HepG2 (cell line): ENCODE data around the gene SLC25A19. TPM values are rescaled to one million over a fixed set of nuclear protein-coding genes. Genes with fewer than 3 reads are reported as not detected.
A peak's percentile ranks its signal among the peaks of the same experiment; 100 is the strongest.

ENCODE experiments used
- CBFB ChIP-seq: sonication (generic); formaldehyde crosslinking; IDR thresholded peaks from 2 replicates; pipeline ENCODE4 v1.4.0; 2020; ENCODE audit warnings: missing genetic modification reagents
- DRAP1 ChIP-seq: IDR thresholded peaks from 2 replicates; pipeline ENCODE4 v1.6.1; 2016; ENCODE audit warnings: missing genetic modification reagents, missing compliant biosample characterization
- ERF ChIP-seq: IDR thresholded peaks from 2 replicates; pipeline ENCODE4 v1.6.1; 2018; ENCODE audit warnings: missing biosample characterization, missing genetic modification reagents
- ETV6 ChIP-seq: sonication (generic); formaldehyde crosslinking; conservative IDR thresholded peaks from 2 replicates; pipeline ENCODE4 v1.4.0; 2020; ENCODE audit warnings: missing genetic modification reagents
- HBP1 ChIP-seq: IDR thresholded peaks from 2 replicates; pipeline ENCODE4 v1.6.1; 2016; ENCODE audit warnings: low read depth, control low read depth
- HMG20A ChIP-seq: IDR thresholded peaks from 2 replicates; pipeline ENCODE4 v1.6.1; 2016; ENCODE audit warnings: borderline replicate concordance
- KMT2A ChIP-seq: sonication (generic); formaldehyde crosslinking; IDR thresholded peaks from 2 replicates; pipeline ENCODE4 v1.4.0; 2020; ENCODE audit warnings: missing genetic modification reagents
- MTA1 ChIP-seq: sonication (generic); formaldehyde crosslinking; IDR thresholded peaks from 2 replicates; pipeline ENCODE4 v1.4.0; 2020; ENCODE audit warnings: missing genetic modification reagents, mild to moderate bottlenecking, borderline replicate concordance
- NFE2L2 ChIP-seq: fragments of 150-350 bp; IDR thresholded peaks from 2 replicates; pipeline ENCODE4 v1.6.1; 2014; ENCODE audit warnings: low read length
- PITX1 ChIP-seq: sonication (generic); formaldehyde crosslinking; IDR thresholded peaks from 2 replicates; pipeline ENCODE4 v1.5.1; 2020; ENCODE audit warnings: mild to moderate bottlenecking, missing genetic modification reagents
- REPIN1 ChIP-seq: sonication (generic); formaldehyde crosslinking; IDR thresholded peaks from 2 replicates; pipeline ENCODE4 v1.8.0; 2022; ENCODE audit warnings: missing genetic modification reagents, low read depth, mild to moderate bottlenecking, borderline replicate concordance
- SAFB2 ChIP-seq: sonication (generic); formaldehyde crosslinking; IDR thresholded peaks from 2 replicates; pipeline ENCODE4 v1.5.1; 2020; ENCODE audit warnings: missing genetic modification reagents, low read depth, mild to moderate bottlenecking, borderline replicate concordance
- SP5 ChIP-seq: IDR thresholded peaks from 2 replicates; pipeline ENCODE4 v1.6.1; 2016; ENCODE audit warnings: low read depth, borderline replicate concordance
- THYN1 ChIP-seq: sonication (generic); formaldehyde crosslinking; IDR thresholded peaks from 2 replicates; pipeline ENCODE4 v1.8.1; 2023; ENCODE audit warnings: low read depth, mild to moderate bottlenecking, moderate library complexity, missing genetic modification reagents, borderline replicate concordance
- ZGPAT ChIP-seq: IDR thresholded peaks from 2 replicates; pipeline ENCODE4 v1.6.1; 2016; ENCODE audit warnings: mild to moderate bottlenecking
- ZNF121 ChIP-seq: sonication (generic); formaldehyde crosslinking; IDR thresholded peaks from 2 replicates; pipeline ENCODE4 v1.5.0; 2020; ENCODE audit warnings: mild to moderate bottlenecking, missing genetic modification reagents
- ZNF691 ChIP-seq: sonication (generic); formaldehyde crosslinking; IDR thresholded peaks from 2 replicates; pipeline ENCODE4 v1.4.0; 2020; ENCODE audit warnings: missing genetic modification reagents, low read depth, mild to moderate bottlenecking, borderline replicate concordance
- polyA plus RNA-seq, 8 experiments: library from polyadenylated mRNA; depleted of rRNA in 3 of 8; stranded (reverse) in 7 of 8; unstranded in 1 of 8; fragments of >200 nt; fragmentation: Illumina TruSeq in 4 of 8; extraction: Trizol in 4 of 8; gene quantifications; 2 replicates each; pipeline versions ENCODE4 v1.2.1 to v1.2.3, GENCODE V29; 2011 to 2016; ENCODE audit warnings: low read depth in 4 of 8, missing spikeins in 1 of 8, mixed read lengths in 1 of 8; ENCODE audit not compliant: insufficient read depth in 1 of 8
- total RNA-seq, 5 experiments: library from RNA; depleted of rRNA; stranded (reverse); fragments of >200 nt; fragmentation: Illumina TruSeq; extraction: Trizol; gene quantifications; 2 replicates each; pipeline ENCODE4 v1.2.3, GENCODE V29; 2016; ENCODE audit warnings: low read depth in 1 of 5
- TF ChIP-seq, protein P1 (sequence below), 2 experiments: sonication (generic) in 1 of 2; formaldehyde crosslinking in 1 of 2; IDR thresholded peaks; 2 replicates each; pipeline versions ENCODE4 v1.4.0 to v1.6.1; 2018 to 2020; ENCODE audit warnings: missing genetic modification reagents in 2 of 2, borderline replicate concordance in 1 of 2, low read depth in 1 of 2, mild to moderate bottlenecking in 1 of 2, missing biosample characterization in 1 of 2
- TF ChIP-seq, protein P2 (sequence below): sonication (generic); formaldehyde crosslinking; IDR thresholded peaks from 2 replicates; pipeline ENCODE4 v1.8.1; 2023; ENCODE audit warnings: mild to moderate bottlenecking, missing genetic modification reagents

SLC25A19 gene
- total and polyA plus RNA-seq, 2 of the 13 experiments (the other 11 are each of a cell fraction or from before 2014, with no cell fraction given) = 24.4 to 41.4 TPM

- TF ChIP-seq MTA1 (CRISPR knock-in tag) = peak; percentile 93
- no peak for TF ChIP-seq CBFB (CRISPR knock-in tag)
- TF ChIP-seq ZNF691 = peak; percentile 96
- 0 out of 2 replicates have a peak, but pooled peaks have one; percentile 35 for TF ChIP-seq HBP1 (CRISPR knock-in tag)
- peak; percentile 25; the same call in 1 of the 2 replicates for TF ChIP-seq DRAP1 (CRISPR knock-in tag)
- 0 out of 2 replicates have a peak, but pooled peaks have one; percentile 6 for TF ChIP-seq NFE2L2
- TF ChIP-seq, protein P1, sequence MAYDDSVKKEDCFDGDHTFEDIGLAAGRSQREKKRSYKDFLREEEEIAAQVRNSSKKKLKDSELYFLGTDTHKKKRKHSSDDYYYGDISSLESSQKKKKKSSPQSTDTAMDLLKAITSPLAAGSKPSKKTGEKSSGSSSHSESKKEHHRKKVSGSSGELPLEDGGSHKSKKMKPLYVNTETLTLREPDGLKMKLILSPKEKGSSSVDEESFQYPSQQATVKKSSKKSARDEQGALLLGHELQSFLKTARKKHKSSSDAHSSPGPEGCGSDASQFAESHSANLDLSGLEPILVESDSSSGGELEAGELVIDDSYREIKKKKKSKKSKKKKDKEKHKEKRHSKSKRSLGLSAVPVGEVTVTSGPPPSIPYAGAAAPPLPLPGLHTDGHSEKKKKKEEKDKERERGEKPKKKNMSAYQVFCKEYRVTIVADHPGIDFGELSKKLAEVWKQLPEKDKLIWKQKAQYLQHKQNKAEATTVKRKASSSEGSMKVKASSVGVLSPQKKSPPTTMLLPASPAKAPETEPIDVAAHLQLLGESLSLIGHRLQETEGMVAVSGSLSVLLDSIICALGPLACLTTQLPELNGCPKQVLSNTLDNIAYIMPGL (CRISPR knock-in tag; IDR thresholded peaks at IDR 0.05; ENCODE audit: borderline replicate concordance in 1 of 2, low read depth in 1 of 2) = peak; percentile 85 to 91; a peak in 3 of 4 replicates
- peak; percentile 86 for TF ChIP-seq ZGPAT (CRISPR knock-in tag)
- TF ChIP-seq ERF = peak; percentile 88
- no peak for TF ChIP-seq THYN1 (CRISPR knock-in tag)
- peak; percentile 69 for TF ChIP-seq SAFB2 (CRISPR knock-in tag)
- peak; percentile 17; the same call in 1 of the 2 replicates for TF ChIP-seq ZNF121 (CRISPR knock-in tag)
- peak; percentile 76; the same call in 1 of the 2 replicates for TF ChIP-seq PITX1 (CRISPR knock-in tag)
- TF ChIP-seq SP5 = peak; percentile 48; the same call in 1 of the 2 replicates
- peak; percentile 55; the same call in 1 of the 2 replicates for TF ChIP-seq KMT2A (CRISPR knock-in tag)
- peak; percentile 73; the same call in 1 of the 2 replicates for TF ChIP-seq ETV6 (CRISPR knock-in tag)
- TF ChIP-seq, protein P2, sequence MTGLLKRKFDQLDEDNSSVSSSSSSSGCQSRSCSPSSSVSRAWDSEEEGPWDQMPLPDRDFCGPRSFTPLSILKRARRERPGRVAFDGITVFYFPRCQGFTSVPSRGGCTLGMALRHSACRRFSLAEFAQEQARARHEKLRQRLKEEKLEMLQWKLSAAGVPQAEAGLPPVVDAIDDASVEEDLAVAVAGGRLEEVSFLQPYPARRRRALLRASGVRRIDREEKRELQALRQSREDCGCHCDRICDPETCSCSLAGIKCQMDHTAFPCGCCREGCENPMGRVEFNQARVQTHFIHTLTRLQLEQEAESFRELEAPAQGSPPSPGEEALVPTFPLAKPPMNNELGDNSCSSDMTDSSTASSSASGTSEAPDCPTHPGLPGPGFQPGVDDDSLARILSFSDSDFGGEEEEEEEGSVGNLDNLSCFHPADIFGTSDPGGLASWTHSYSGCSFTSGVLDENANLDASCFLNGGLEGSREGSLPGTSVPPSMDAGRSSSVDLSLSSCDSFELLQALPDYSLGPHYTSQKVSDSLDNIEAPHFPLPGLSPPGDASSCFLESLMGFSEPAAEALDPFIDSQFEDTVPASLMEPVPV (CRISPR knock-in tag) = 0 out of 2 replicates have a peak, but pooled peaks have one; percentile 65
- peak; percentile 88; the same call in 1 of the 2 replicates for TF ChIP-seq REPIN1 (CRISPR knock-in tag)
- TF ChIP-seq HMG20A (CRISPR knock-in tag) = no peak
These were observed 21.6 kb downstream of the SLC25A19 start (continued) for GRCh38 chr17:75267411-75268232.
